Esophagus squamous epithelium (tissue), 5 donors: ENCODE data around the gene MAB21L4. TPM values are rescaled to one million over a fixed set of nuclear protein-coding genes. Genes with fewer than 3 reads are reported as not detected.

ENCODE experiments used
- DNase-seq: peaks from one replicate; lab custom pipeline; 2025; lab: John Stamatoyannopoulos, UW
- H3K27ac ChIP-seq, 4 donors: fragments of 200-600 bp; sonication (generic); one replicate each; pipeline ENCODE4 v1.5.1; 2016 to 2019; ENCODE audit warnings: mild to moderate bottlenecking in 1 of 4
- H3K27me3 ChIP-seq, 4 donors: fragments of 200-600 bp; sonication (generic); 1 replicate in 3 of 4; 2 replicates in 1 of 4; pipeline versions ENCODE4 v1.5.1 to v1.6.0; 2017 to 2021; ENCODE audit warnings: antibody characterized with exemption in 1 of 4
- H3K36me3 ChIP-seq, 3 donors: fragments of 200-600 bp; sonication (generic); one replicate each; pipeline ENCODE4 v1.5.1; 2016 to 2019
- H3K4me1 ChIP-seq, 3 donors: fragments of 200-600 bp; sonication (generic); one replicate each; pipeline ENCODE4 v1.5.1; 2017 to 2019
- H3K4me3 ChIP-seq, 4 donors: fragments of 200-600 bp; sonication (generic); 1 replicate in 3 of 4; 2 replicates in 1 of 4; pipeline ENCODE4 v1.5.1; 2016 to 2019; ENCODE audit warnings: mild to moderate bottlenecking in 2 of 4, moderate library complexity in 1 of 4
- H3K9me3 ChIP-seq, 3 donors: fragments of 200-600 bp; sonication (generic); one replicate each; pipeline ENCODE4 v1.5.1; 2016 to 2019
- POLR2A ChIP-seq, 4 donors: fragments of 450-650 bp; IDR thresholded peaks; one replicate each; pipeline ENCODE4 v1.6.1; 2017; ENCODE audit warnings: antibody characterized with exemption in 4 of 4, mild to moderate bottlenecking in 4 of 4, moderate library complexity in 3 of 4
- WGBS, 2 donors: methylation state at CpG; one replicate each; pipeline ENCODE4 v1.1.5; 2018; 5-methylcytosine and 5-hydroxymethylcytosine counted together
- intact Hi-C: fragments of 100-400 bp; cut with DNase I; formaldehyde crosslinking; loops from one replicate; pipeline ENCODE4 v1.15.0; 2022
- total RNA-seq, 4 donors: library from RNA; depleted of rRNA; stranded (reverse); fragments of >200 nt; gene quantifications; one replicate each; pipeline ENCODE4 v1.1.0, GENCODE V29; 2016
- TF ChIP-seq, protein P1 (sequence below), 6 experiments: fragments of 450-650 bp in 4 of 6; fragments of 200-600 bp in 2 of 6; sonication (generic) in 2 of 6; IDR thresholded peaks; one replicate each; pipeline ENCODE4 v1.5.1; 2016 to 2019; ENCODE audit warnings: antibody characterized with exemption in 6 of 6, mild to moderate bottlenecking in 4 of 6, moderate library complexity in 4 of 6
- donor health status: DM: yes; HTN: yes; CAD: no.

Gene MAB21L4
- total RNA-seq, 4 donors from 2014 or later, result 105 to 440 (median 163) TPM

GRCh38 chr2:240931319-240931949 is 35.5 kb upstream of the MAB21L4 start:
- H3K36me3 ChIP-seq, result no peaks in the 10 kb centered on the region
- H3K27ac ChIP-seq, result no peak overlapping the region
- H3K9me3 ChIP-seq, result peaks cover 0 to 4% (median 0%) of the 10 kb centered on the region in 3 donors
- 85% methylated on average over 8 of the region's 11 CpGs; no CpG with 5 or more reads in 1 of the 2 donors for WGBS, 2 donors
- peaks cover 0 to 26% (median 0%) of the 10 kb centered on the region in 4 donors for H3K27me3 ChIP-seq
- TF ChIP-seq POLR2A (IDR thresholded peaks at IDR 0.05), result no peak
- TF ChIP-seq, protein P1, sequence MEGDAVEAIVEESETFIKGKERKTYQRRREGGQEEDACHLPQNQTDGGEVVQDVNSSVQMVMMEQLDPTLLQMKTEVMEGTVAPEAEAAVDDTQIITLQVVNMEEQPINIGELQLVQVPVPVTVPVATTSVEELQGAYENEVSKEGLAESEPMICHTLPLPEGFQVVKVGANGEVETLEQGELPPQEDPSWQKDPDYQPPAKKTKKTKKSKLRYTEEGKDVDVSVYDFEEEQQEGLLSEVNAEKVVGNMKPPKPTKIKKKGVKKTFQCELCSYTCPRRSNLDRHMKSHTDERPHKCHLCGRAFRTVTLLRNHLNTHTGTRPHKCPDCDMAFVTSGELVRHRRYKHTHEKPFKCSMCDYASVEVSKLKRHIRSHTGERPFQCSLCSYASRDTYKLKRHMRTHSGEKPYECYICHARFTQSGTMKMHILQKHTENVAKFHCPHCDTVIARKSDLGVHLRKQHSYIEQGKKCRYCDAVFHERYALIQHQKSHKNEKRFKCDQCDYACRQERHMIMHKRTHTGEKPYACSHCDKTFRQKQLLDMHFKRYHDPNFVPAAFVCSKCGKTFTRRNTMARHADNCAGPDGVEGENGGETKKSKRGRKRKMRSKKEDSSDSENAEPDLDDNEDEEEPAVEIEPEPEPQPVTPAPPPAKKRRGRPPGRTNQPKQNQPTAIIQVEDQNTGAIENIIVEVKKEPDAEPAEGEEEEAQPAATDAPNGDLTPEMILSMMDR (IDR thresholded peaks at IDR 0.05), result no peak
- H3K4me3 ChIP-seq, result no peak overlapping the region
- peaks cover 0 to 3% (median 0%) of the 10 kb centered on the region in 3 donors for H3K4me1 ChIP-seq
- DNase-seq, result no peak
- intact Hi-C loops, result no loop called here

- no peak for TF ChIP-seq POLR2A (IDR thresholded peaks at IDR 0.05)
- TF ChIP-seq, protein P1 (IDR thresholded peaks at IDR 0.05), result no peak
- no peak overlapping the region for H3K27ac ChIP-seq
- peaks cover 0 to 3% (median 0%) of the 10 kb centered on the region in 3 donors for H3K4me1 ChIP-seq
- H3K4me3 ChIP-seq, result no peak overlapping the region
- 90 to 95% methylated on average over 5 to 10 of the region's 26 CpGs for WGBS, 2 donors
- intact Hi-C loops, result no loop called here
- no peaks in the 10 kb centered on the region for H3K36me3 ChIP-seq
- DNase-seq, result no peak
- H3K27me3 ChIP-seq, result peaks cover 0 to 26% (median 0%) of the 10 kb centered on the region in 4 donors
- no peaks in the 10 kb centered on the region for H3K9me3 ChIP-seq
Measured at GRCh38 chr2:240930631-240931318, 34.8 kb upstream of the MAB21L4 start.

DNA sequence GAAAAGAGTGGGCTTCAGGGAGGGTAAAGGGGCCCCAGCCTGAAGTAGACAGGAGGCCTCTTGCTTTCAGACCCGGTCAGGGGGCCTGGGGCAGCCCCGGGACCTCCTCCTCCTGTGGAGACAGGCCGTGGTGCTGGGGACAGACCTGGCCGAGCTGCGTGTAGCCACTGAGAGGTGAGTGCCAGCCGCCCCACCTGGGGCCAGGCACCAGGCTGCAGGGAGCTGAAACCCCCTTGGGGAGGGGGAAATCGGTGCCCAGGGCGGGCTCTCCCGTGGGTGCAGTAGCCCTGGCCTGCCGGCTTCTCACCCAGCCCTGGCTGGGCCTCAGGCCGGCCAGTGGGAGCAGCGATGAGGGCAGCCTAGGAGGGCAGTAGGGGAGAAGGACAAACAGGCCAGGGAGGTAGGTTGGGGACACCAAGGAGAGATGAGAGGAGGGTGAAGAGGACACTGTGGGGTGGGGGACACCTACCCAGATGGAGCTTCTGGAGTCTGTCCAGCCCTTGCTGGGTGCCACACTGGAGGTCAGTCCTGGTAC is 34.2 kb upstream of the MAB21L4 start:
- DNase-seq, result no peak
- Histone ChIP-seq H3K36me3 (no peaks in the 10 kb centered on the region), H3K27me3 (peaks cover 0 to 26% (median 0%) of the 10 kb centered on the region in 4 donors), H3K9me3 (no peaks in the 10 kb centered on the region), H3K4me3 (no peak overlapping the region), H3K4me1 (peaks cover 0 to 3% (median 2%) of the 10 kb centered on the region in 3 donors), H3K27ac (no peak overlapping the region)
- WGBS, 2 donors, result no CpG with 5 or more reads among the region's 12 CpGs
- TF ChIP-seq POLR2A (IDR thresholded peaks at IDR 0.05), result no peak
- TF ChIP-seq, protein P1 (IDR thresholded peaks at IDR 0.05), result no peak
- intact Hi-C loops, result no loop called here

DNA sequence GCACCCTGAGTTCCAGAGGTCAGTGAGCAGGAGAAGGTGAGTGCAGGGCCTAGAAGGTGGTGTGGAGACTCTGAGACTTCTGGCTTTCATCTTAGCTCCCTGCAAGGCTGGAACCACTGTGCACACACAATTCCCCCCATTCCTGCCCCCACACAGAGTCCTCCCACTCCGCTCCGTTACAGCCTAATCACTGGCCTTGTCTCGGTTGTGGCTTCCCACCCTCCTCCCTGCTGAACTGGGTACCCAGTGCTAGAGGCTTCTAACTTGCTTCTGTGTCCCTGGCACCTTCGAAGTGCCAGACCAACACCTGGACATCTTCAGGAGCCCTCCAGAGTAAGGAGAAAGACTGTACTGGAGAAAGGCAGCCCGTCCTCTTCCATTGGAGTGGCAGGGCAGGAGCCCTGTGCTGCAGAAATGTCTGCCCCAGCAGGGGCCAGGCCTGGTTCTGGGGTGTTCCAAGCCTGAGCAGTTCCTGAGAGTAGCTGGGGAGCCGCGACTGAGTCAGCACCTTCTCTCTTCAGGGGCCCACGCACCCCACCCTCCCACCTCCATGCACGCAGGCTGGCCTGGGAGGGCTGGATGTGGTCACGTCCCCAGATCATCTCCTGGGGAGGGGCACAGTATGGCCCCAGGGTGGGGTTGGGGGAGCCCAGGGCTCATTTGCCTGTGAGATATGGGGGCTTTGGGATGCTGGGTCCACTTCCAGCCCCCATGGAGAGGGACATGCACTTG is 33.6 kb upstream of the MAB21L4 start:
- Histone ChIP-seq H3K27me3 (peaks cover 0 to 26% (median 0%) of the 10 kb centered on the region in 4 donors), H3K9me3 (no peaks in the 10 kb centered on the region), H3K4me1 (peaks cover 0 to 5% (median 3%) of the 10 kb centered on the region in 3 donors), H3K27ac (no peak overlapping the region), H3K4me3 (no peak overlapping the region), H3K36me3 (no peaks in the 10 kb centered on the region)
- TF ChIP-seq POLR2A (IDR thresholded peaks at IDR 0.05), result no peak
- TF ChIP-seq, protein P1 (IDR thresholded peaks at IDR 0.05), result no peak
- intact Hi-C loops, result no loop called here
- 66 to 72% methylated on average over 3 to 6 of the region's 10 CpGs for WGBS, 2 donors
- DNase-seq, result no peak
